Measurements from ENCODE around the gene IARS1. TPM values are rescaled to one million over a fixed set of nuclear protein-coding genes. Genes with fewer than 3 reads are reported as not detected.

IARS1 gene
- total RNA-seq (2014; rRNA removed; shearing (Covaris generic)) = 279 and 310 TPM in 2 replicates
- polyA plus RNA-seq (2016; fragmentation: Nextera tagmentation; extraction: Ambion mirVana) = 94.6 and 105 TPM in 2 replicates
- long read RNA-seq, full-length matches to known transcripts = 3 of 69 reads
- long read RNA-seq, partial matches to known transcripts = 47 of 69 reads
- long read RNA-seq, other reads (novel, unspliced or antisense) = 19 of 69 reads

GRCh38 chr9:92293452-92294296 lies at the start of gene IARS1:
TSS of gene IARS1 (minus strand) at chr9:92293697. CDS start at chr9:92289419, 4,278 bp downstream.
- peak; percentile 90 for TF ChIP-seq CREB1 (CRISPR knock-in tag; IDR thresholded peaks at IDR 0.05; ENCODE audit: low read depth)
- TF ChIP-seq ETS1 (IDR thresholded peaks at IDR 0.05) = 0 out of 2 replicates have a peak, but pooled peaks have one; percentile 47
- TF ChIP-seq POLR2AphosphoS5 (IDR thresholded peaks at IDR 0.05; ENCODE audit: low read depth) = peak; percentile 92
- no peak for TF ChIP-seq STAT1 (IDR thresholded peaks at IDR 0.05; ENCODE audit: unreplicated experiment)
- TF ChIP-seq, protein P1, sequence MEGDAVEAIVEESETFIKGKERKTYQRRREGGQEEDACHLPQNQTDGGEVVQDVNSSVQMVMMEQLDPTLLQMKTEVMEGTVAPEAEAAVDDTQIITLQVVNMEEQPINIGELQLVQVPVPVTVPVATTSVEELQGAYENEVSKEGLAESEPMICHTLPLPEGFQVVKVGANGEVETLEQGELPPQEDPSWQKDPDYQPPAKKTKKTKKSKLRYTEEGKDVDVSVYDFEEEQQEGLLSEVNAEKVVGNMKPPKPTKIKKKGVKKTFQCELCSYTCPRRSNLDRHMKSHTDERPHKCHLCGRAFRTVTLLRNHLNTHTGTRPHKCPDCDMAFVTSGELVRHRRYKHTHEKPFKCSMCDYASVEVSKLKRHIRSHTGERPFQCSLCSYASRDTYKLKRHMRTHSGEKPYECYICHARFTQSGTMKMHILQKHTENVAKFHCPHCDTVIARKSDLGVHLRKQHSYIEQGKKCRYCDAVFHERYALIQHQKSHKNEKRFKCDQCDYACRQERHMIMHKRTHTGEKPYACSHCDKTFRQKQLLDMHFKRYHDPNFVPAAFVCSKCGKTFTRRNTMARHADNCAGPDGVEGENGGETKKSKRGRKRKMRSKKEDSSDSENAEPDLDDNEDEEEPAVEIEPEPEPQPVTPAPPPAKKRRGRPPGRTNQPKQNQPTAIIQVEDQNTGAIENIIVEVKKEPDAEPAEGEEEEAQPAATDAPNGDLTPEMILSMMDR (conservative IDR thresholded peaks at IDR 0.05; ENCODE audit: low read depth in 2 of 2) = peak in 1 of 2 experiments; percentile 55; a peak in 2 of 4 replicates
- no peak for TF ChIP-seq ZNF114 (CRISPR knock-in tag; IDR thresholded peaks at IDR 0.05)
- no peak for TF ChIP-seq JUNB (IDR thresholded peaks at IDR 0.05; ENCODE audit: unreplicated experiment)
- Histone ChIP-seq H3K27ac (ENCODE audit: low read depth) (peak within 1 kb of the TSS; percentile 84), H3F3A (replicated peaks; ENCODE audit: low read depth) (0 out of 2 replicates have a peak, but pooled peaks cover 3% of the 10 kb centered on the region), H3K36me3 (ENCODE audit: insufficient read depth) (peaks cover 27% of the 10 kb centered on the region), H3K79me2 (replicated peaks; ENCODE audit: insufficient read depth) (peaks cover 51% of the 10 kb centered on the region), H3K9me2 (ENCODE audit: insufficient read depth) (no peaks in the 10 kb centered on the region), H2AFZ (peak within 1 kb of the TSS; percentile 78), H3K4me2 (peak within 1 kb of the TSS; percentile 82), H3K4me3 (peak within 1 kb of the TSS; percentile 92), H3K27me3 (ENCODE audit: insufficient read depth) (no peaks in the 10 kb centered on the region), H4K20me1 (replicated peaks; ENCODE audit: insufficient read depth) (peaks cover 5% of the 10 kb centered on the region; the same call in 1 of the 2 replicates), H3K4me1 (ENCODE audit: insufficient read depth) (peaks cover 13% of the 10 kb centered on the region; the same call in 1 of the 2 replicates)
- ATAC-seq (peak; percentile 94), DNase-seq (ENCODE audit: low spot score) (peak; percentile 97)
- peaks cover 63% of the 10 kb centered on the region for H3K36me3 Mint-ChIP-seq (ENCODE audit: low read depth)
- peak within 1 kb of the TSS; percentile 99 for H3K27ac Mint-ChIP-seq
- H3K27me3 Mint-ChIP-seq (ENCODE audit: insufficient read depth, low read depth, poor library complexity) = peaks cover 10% of the 10 kb centered on the region
- H3K4me3 Mint-ChIP-seq = peak within 1 kb of the TSS; percentile 96
- peaks cover 2% of the 10 kb centered on the region; the same call in 2 of the 3 replicates for H3K9me3 Mint-ChIP-seq
- peaks cover 17% of the 10 kb centered on the region for H3K4me1 Mint-ChIP-seq

- Histone ChIP-seq H3K4me2 (no peak overlapping the region), H4K20me1 (replicated peaks; ENCODE audit: insufficient read depth) (no peaks in the 10 kb centered on the region), H3K27ac (ENCODE audit: low read depth) (no peak overlapping the region), H3K9me2 (ENCODE audit: insufficient read depth) (no peaks in the 10 kb centered on the region), H2AFZ (no peak overlapping the region), H3K79me2 (replicated peaks; ENCODE audit: insufficient read depth) (no peaks in the 10 kb centered on the region), H3K4me1 (ENCODE audit: insufficient read depth) (no peaks in the 10 kb centered on the region), H3F3A (replicated peaks; ENCODE audit: low read depth) (no peaks in the 10 kb centered on the region), H3K4me3 (no peak overlapping the region), H3K27me3 (ENCODE audit: insufficient read depth) (no peaks in the 10 kb centered on the region), H3K36me3 (ENCODE audit: insufficient read depth) (peaks cover 23% of the 10 kb centered on the region)
- H3K4me1 Mint-ChIP-seq = peaks cover 9% of the 10 kb centered on the region; the same call in 2 of the 3 replicates
- no peak overlapping the region for H3K4me3 Mint-ChIP-seq
- peaks cover 3% of the 10 kb centered on the region for H3K27me3 Mint-ChIP-seq (ENCODE audit: insufficient read depth, low read depth, poor library complexity)
- no peak for ATAC-seq
- peaks cover 8% of the 10 kb centered on the region for H3K9me3 Mint-ChIP-seq
- DNase-seq (ENCODE audit: low spot score) = no peak
- no peak overlapping the region for H3K27ac Mint-ChIP-seq
- H3K36me3 Mint-ChIP-seq (ENCODE audit: low read depth) = peaks cover 44% of the 10 kb centered on the region
- TF ChIP-seq NANOG (IDR thresholded peaks at IDR 0.05; ENCODE audit: borderline replicate concordance) (no peak), ZNF331 (CRISPR knock-in tag; IDR thresholded peaks at IDR 0.05; ENCODE audit: low read depth) (no peak), EZH2 (IDR thresholded peaks at IDR 0.05; ENCODE audit: low read depth, unreplicated experiment) (no peak)
- TF ChIP-seq, protein P1 (conservative IDR thresholded peaks at IDR 0.05; ENCODE audit: low read depth in 2 of 2) = no peak
These were observed 49.5 kb upstream of the IARS1 start for GRCh38 chr9:92342825-92343488.

Data from GM23338 (cell line).